SK-N-MC (cell line): ENCODE results near the gene C19orf81.

Experiments used
- EZH2 ChIP-seq: fragments of 200-600 bp; sonication (generic); IDR thresholded peaks from one replicate; pipeline ENCODE4 v1.6.1; 2017; ENCODE audit warnings: antibody characterized with exemption
- POLR2AphosphoS5 ChIP-seq: IDR thresholded peaks from 2 replicates; pipeline ENCODE4 v1.6.1; 2012; ENCODE audit warnings: mild to moderate bottlenecking, low read depth, low read length, borderline replicate concordance

DNA sequence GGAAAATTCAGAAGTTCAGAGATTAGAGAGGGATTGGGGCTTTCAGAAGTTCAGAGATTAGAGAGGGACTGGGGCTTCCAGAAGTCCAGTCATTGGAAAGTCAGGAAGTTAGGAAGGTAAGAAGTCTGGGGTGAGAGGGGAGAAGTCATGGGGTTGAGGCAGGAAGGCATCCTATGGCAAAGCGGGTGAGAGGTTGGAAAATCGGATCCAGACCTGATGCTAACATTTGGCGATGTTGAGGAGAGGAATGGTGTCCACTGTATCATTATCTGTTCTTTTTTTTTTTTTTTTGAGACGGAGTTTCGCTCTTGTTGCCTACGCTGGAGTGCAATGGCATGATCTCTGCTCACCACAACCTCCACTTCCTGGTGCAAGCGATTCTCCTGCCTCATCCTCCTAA is 20.7 kb upstream of the C19orf81 start:
- TF ChIP-seq POLR2AphosphoS5 (no peak), EZH2 (no peak)
